ENCODE measurements around the gene ERBB4. TPM values are rescaled to one million over a fixed set of nuclear protein-coding genes. Genes with fewer than 3 reads are reported as not detected.

ERBB4 gene
- total RNA-seq, 1 experiment from 2014 or later = 0.15 TPM

- DNase-seq (ENCODE audit: low read depth, low spot score) (no peak), ATAC-seq (no peak)
- in situ Hi-C loops (cut with HindIII; ENCODE audit: low pct_unique_long_range_greater_than_20kb, low sequenced_read_pairs) (no loop called here), intact Hi-C loops (cut with micrococcal nuclease; ENCODE audit: unreplicated experiment) (no loop called here)
- no peak overlapping the region for H3K4me3 ChIP-seq (ENCODE audit: low read depth in 2 of 2, low read length in 2 of 2)
- H3K27ac ChIP-seq (ENCODE audit: low read length) = no peak overlapping the region
- TF ChIP-seq CTCF (IDR thresholded peaks at IDR 0.05) = no peak
- TF ChIP-seq POLR2AphosphoS5 (IDR thresholded peaks at IDR 0.05; ENCODE audit: low read depth, low read length) = no peak
- TF ChIP-seq TCF7L2 (IDR thresholded peaks at IDR 0.05; ENCODE audit: low read depth, low read length) = no peak
- TF ChIP-seq SIN3A (IDR thresholded peaks at IDR 0.05; ENCODE audit: borderline replicate concordance, insufficient read depth, low read depth, low read length) = no peak
- no peak for TF ChIP-seq REST (IDR thresholded peaks at IDR 0.05; ENCODE audit: insufficient read depth in 1 of 2, low read depth in 2 of 2, low read length in 1 of 2)
- H3K9me3 ChIP-seq (ENCODE audit: control insufficient read depth, insufficient read depth, low read depth, low read length) = no peaks in the 10 kb centered on the region
- no TSS peak for BruUV-seq (replicated peaks)
- no peaks in the 10 kb centered on the region for H3K4me1 ChIP-seq (ENCODE audit: control insufficient read depth, insufficient read depth, low read length)
- H3K36me3 ChIP-seq (ENCODE audit: control insufficient read depth, insufficient read depth, low read length) = no peaks in the 10 kb centered on the region
- H3K27me3 ChIP-seq (ENCODE audit: control insufficient read depth, insufficient read depth, low read length) = no peaks in the 10 kb centered on the region
- POLR2A ChIA-PET = no interaction called here
- CTCF ChIA-PET = no interaction called here
Observed at GRCh38 chr2:211329882-211330281, 1208.7 kb downstream of the ERBB4 start.

- ChIA-PET POLR2A (no interaction called here), CTCF (no interaction called here)
- Histone ChIP-seq H3K36me3 (ENCODE audit: control insufficient read depth, insufficient read depth, low read length) (no peaks in the 10 kb centered on the region), H3K27me3 (ENCODE audit: control insufficient read depth, insufficient read depth, low read length) (no peaks in the 10 kb centered on the region), H3K4me1 (ENCODE audit: control insufficient read depth, insufficient read depth, low read length) (no peaks in the 10 kb centered on the region), H3K27ac (ENCODE audit: low read length) (no peak overlapping the region), H3K4me3 (ENCODE audit: low read depth in 2 of 2, low read length in 2 of 2) (no peak overlapping the region), H3K9me3 (ENCODE audit: control insufficient read depth, insufficient read depth, low read depth, low read length) (no peaks in the 10 kb centered on the region)
- no peak for DNase-seq (ENCODE audit: low read depth, low spot score)
- TF ChIP-seq REST (IDR thresholded peaks at IDR 0.05; ENCODE audit: insufficient read depth in 1 of 2, low read depth in 2 of 2, low read length in 1 of 2) = no peak
- no peak for TF ChIP-seq POLR2AphosphoS5 (IDR thresholded peaks at IDR 0.05; ENCODE audit: low read depth, low read length)
- TF ChIP-seq SIN3A (IDR thresholded peaks at IDR 0.05; ENCODE audit: borderline replicate concordance, insufficient read depth, low read depth, low read length) = no peak
- TF ChIP-seq TCF7L2 (IDR thresholded peaks at IDR 0.05; ENCODE audit: low read depth, low read length) = no peak
- TF ChIP-seq CTCF (IDR thresholded peaks at IDR 0.05) = no peak
- intact Hi-C loops (cut with micrococcal nuclease; ENCODE audit: unreplicated experiment) = no loop called here
- BruUV-seq (replicated peaks) = no TSS peak
- no peak for ATAC-seq
- in situ Hi-C loops (cut with HindIII; ENCODE audit: low pct_unique_long_range_greater_than_20kb, low sequenced_read_pairs) = no loop called here
Observed at GRCh38 chr2:211329421-211329820, 1209.2 kb downstream of the ERBB4 start.
